ENCODE results near the gene SLC2A13.

GRCh38 chr12:39764944-39765560 lies 340.8 kb downstream of the SLC2A13 start:
- TF ChIP-seq, protein P1, sequence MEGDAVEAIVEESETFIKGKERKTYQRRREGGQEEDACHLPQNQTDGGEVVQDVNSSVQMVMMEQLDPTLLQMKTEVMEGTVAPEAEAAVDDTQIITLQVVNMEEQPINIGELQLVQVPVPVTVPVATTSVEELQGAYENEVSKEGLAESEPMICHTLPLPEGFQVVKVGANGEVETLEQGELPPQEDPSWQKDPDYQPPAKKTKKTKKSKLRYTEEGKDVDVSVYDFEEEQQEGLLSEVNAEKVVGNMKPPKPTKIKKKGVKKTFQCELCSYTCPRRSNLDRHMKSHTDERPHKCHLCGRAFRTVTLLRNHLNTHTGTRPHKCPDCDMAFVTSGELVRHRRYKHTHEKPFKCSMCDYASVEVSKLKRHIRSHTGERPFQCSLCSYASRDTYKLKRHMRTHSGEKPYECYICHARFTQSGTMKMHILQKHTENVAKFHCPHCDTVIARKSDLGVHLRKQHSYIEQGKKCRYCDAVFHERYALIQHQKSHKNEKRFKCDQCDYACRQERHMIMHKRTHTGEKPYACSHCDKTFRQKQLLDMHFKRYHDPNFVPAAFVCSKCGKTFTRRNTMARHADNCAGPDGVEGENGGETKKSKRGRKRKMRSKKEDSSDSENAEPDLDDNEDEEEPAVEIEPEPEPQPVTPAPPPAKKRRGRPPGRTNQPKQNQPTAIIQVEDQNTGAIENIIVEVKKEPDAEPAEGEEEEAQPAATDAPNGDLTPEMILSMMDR (IDR thresholded peaks at IDR 0.05; ENCODE audit: low read depth, low read length): peak; percentile 80
- no peak for TF ChIP-seq POLR2A (IDR thresholded peaks at IDR 0.05; ENCODE audit: extremely low read depth, insufficient read length)
- TF ChIP-seq MYC (IDR thresholded peaks at IDR 0.05; ENCODE audit: low read depth, low read length): no peak
- TF ChIP-seq, protein P2, sequence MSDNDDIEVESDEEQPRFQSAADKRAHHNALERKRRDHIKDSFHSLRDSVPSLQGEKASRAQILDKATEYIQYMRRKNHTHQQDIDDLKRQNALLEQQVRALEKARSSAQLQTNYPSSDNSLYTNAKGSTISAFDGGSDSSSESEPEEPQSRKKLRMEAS (IDR thresholded peaks at IDR 0.05; ENCODE audit: low read depth, low read length): no peak

Measured in NB4 (cell line).